ENCODE measurements around the gene FGF11. TPM values are rescaled to one million over a fixed set of nuclear protein-coding genes. Genes with fewer than 3 reads are reported as not detected.
A peak's percentile ranks its signal among the peaks of the same experiment; 100 is the strongest.

The FGF11 gene
- total and polyA plus RNA-seq, 2 of the 13 experiments (the other 11 are each of a cell fraction or from before 2014, with no cell fraction given) = 0.20 to 7.6 TPM

- TF ChIP-seq PAXIP1 (CRISPR knock-in tag; conservative IDR thresholded peaks at IDR 0.05) (peak; percentile 66), CERS6 (CRISPR knock-in tag; IDR thresholded peaks at IDR 0.05) (no peak), PLSCR1 (CRISPR knock-in tag; IDR thresholded peaks at IDR 0.05; ENCODE audit: borderline replicate concordance) (no peak), AGO1 (IDR thresholded peaks at IDR 0.05; ENCODE audit: low read depth, low read length, poor library complexity, severe bottlenecking) (peak; percentile 72), CHD4 (IDR thresholded peaks at IDR 0.05; ENCODE audit: borderline replicate concordance, low read length) (no peak), CREB1 (IDR thresholded peaks at IDR 0.05) (no peak), CREB1 (CRISPR knock-in tag; IDR thresholded peaks at IDR 0.05) (no peak), MXI1 (IDR thresholded peaks at IDR 0.05; ENCODE audit: borderline replicate concordance, low read depth, low read length) (0 out of 3 replicates have a peak, but pooled peaks have one; percentile 26), DMAP1 (CRISPR knock-in tag; IDR thresholded peaks at IDR 0.05) (no peak; the same call in 1 of the 2 replicates), ZNF17 (CRISPR knock-in tag; IDR thresholded peaks at IDR 0.05) (no peak), KLF16 (CRISPR knock-in tag; IDR thresholded peaks at IDR 0.05) (peak in 1 of 2 experiments; percentile 27; a peak in 1 of 4 replicates)
- TF ChIP-seq, protein P1, sequence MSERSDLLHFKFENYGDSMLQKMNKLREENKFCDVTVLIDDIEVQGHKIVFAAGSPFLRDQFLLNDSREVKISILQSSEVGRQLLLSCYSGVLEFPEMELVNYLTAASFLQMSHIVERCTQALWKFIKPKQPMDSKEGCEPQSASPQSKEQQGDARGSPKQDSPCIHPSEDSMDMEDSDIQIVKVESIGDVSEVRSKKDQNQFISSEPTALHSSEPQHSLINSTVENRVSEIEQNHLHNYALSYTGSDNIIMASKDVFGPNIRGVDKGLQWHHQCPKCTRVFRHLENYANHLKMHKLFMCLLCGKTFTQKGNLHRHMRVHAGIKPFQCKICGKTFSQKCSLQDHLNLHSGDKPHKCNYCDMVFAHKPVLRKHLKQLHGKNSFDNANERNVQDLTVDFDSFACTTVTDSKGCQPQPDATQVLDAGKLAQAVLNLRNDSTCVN (CRISPR knock-in tag; IDR thresholded peaks at IDR 0.05; ENCODE audit: borderline replicate concordance) = no peak; the same call in 1 of the 2 replicates
- TF ChIP-seq, protein P2, sequence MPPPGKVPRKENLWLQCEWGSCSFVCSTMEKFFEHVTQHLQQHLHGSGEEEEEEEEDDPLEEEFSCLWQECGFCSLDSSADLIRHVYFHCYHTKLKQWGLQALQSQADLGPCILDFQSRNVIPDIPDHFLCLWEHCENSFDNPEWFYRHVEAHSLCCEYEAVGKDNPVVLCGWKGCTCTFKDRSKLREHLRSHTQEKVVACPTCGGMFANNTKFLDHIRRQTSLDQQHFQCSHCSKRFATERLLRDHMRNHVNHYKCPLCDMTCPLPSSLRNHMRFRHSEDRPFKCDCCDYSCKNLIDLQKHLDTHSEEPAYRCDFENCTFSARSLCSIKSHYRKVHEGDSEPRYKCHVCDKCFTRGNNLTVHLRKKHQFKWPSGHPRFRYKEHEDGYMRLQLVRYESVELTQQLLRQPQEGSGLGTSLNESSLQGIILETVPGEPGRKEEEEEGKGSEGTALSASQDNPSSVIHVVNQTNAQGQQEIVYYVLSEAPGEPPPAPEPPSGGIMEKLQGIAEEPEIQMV (CRISPR knock-in tag; IDR thresholded peaks at IDR 0.05; ENCODE audit: low read depth) = peak; percentile 69; the same call in 1 of the 2 replicates
- TF ChIP-seq, protein P3, sequence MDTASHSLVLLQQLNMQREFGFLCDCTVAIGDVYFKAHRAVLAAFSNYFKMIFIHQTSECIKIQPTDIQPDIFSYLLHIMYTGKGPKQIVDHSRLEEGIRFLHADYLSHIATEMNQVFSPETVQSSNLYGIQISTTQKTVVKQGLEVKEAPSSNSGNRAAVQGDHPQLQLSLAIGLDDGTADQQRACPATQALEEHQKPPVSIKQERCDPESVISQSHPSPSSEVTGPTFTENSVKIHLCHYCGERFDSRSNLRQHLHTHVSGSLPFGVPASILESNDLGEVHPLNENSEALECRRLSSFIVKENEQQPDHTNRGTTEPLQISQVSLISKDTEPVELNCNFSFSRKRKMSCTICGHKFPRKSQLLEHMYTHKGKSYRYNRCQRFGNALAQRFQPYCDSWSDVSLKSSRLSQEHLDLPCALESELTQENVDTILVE (CRISPR knock-in tag; IDR thresholded peaks at IDR 0.05) = no peak
Observed at GRCh38 chr17:7444682-7445618, 5.6 kb downstream of the FGF11 start, which contains the start of gene CHRNB1 (continued).

Data from HepG2 (cell line).